GM15510 (cell line): ENCODE measurements around the gene AGMO.

Experiments
- POLR2A ChIP-seq: IDR thresholded peaks from 3 replicates; pipeline ENCODE4 v1.6.1; 2011; ENCODE audit warnings: borderline replicate concordance; ENCODE audit not compliant: insufficient read length; ENCODE audit errors: extremely low read depth

Gene AGMO

DNA sequence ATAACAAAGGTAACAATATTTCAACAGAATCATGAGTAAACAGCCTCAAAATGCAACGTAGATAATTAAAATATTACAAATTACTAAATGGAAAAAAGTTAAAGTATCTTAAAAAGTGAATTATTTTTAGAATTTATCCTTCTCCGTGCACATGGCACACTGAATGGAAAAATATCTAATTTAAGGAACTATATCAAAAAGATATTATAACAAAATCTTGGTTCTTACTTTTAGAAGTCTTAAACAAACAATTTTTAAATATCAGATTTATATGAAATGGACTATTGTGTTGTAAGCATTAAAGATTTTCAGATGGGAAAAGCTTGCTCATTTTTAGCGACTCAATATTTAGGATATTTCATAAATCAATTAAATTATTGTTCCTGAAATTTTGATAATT is 72.0 kb downstream of the AGMO start:
- no peak for TF ChIP-seq POLR2A

DNA sequence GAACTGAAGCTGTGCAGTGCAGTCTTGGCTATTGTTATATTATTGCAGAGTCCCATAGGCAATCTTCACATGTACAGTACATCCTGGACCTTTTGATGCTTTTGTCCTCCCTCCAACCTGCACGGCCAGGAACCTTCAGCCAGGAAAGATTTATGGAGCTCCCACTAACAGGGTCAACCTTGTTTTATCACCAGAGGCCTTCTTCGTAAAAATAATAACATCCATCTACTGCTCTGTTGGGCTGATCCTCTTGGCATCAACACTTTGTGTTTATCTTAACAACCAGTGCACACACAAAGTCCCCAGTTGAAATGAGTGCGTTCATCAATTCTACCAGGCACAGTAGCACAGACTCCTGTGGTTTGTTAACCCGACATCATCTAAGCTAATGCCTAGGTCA is 72.4 kb downstream of the AGMO start:
- no peak for TF ChIP-seq POLR2A

DNA sequence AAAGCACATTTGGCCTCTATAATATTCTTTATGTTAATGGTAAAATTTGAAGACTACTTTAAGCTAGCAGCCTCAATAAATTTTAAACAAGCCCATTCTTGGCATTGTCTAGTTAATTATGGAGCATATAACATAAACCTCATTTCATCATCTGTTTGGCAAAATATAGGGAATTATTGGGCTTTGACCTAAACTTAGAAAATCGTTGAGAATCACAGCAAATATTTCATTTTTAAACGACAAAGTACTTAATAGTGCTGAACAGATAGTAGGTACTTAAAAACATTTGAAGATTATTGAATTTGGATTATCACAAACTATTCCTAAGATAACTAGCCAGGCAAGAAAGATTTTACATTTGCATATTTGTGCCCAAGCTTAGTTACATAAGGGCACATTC is 73.4 kb downstream of the AGMO start:
- no peak for TF ChIP-seq POLR2A

DNA sequence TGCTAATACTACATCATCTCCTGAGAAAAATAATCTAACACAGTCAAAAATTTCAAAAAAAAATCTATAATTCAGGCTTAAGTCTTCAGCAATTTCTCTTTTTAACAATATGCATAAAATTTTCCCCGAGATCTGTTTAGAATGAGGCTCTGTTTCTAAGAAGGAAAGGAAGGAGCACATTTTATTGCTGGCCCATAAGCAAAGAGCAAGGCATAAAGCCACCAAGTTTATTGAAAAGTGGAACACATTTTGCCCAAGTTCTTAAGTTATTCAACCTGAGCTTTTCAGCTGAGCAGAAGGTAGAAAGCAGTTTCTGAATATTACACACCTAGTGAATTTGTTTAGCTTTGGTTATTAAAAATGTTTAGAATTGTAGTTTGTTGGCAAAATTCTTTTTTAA is 73.9 kb downstream of the AGMO start:
- no peak for TF ChIP-seq POLR2A

DNA sequence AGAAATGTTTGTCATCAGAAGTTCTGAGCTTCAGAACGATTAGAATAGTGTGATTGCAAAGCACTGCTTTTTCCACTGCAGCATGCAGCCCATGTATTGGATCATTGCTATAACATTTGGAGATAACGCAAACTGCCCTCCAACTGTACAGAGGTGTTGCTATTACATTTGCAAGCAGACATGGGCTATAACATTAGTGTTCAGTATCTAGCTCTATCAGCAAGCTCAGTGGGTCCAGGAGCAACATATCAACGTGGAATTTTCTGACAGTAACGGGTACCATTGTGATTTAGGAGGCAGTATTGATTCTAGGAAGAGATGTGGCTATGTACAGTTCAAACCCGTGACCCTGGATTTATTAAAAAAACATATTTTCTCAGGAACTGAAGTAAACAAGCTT is 75.8 kb downstream of the AGMO start:
- TF ChIP-seq POLR2A: no peak

DNA sequence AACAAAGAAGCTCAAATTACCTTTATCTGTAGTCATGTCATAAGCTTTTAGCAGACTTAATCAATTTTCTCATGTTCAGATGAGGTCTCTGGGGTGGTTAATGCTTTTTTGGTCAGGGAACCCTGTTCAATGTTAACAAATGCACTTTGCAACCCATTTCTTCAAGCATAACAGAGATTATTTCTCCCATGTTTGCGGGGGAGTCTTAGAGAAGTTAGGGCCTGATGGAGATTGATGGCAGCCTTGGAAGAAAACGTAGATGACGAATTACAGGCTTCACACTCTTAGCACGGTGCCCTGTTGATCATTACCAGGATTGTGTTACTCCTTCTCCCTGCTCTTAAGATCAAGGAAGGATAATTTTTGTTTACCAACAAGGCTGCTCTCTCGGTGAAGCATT is 76.4 kb downstream of the AGMO start:
- no peak for TF ChIP-seq POLR2A

DNA sequence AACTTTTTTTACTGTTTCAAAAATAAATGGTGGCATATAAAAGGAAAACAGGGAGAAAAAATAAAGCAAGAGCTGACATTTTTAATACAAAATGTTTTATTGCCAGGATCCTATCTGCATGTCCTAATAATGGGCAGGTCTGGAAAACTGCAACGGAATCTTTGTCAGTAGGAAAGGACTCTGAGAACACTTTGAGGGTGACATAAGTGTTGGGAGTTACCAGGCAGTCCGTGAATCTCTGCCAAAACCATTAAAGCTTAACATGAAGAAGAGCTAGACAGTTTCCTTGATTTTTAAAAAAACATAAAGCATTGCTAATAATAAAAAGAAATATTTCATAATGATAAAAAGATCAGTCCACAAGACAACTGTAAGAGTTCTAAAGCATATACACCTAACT is 80.7 kb downstream of the AGMO start:
- no peak for TF ChIP-seq POLR2A

DNA sequence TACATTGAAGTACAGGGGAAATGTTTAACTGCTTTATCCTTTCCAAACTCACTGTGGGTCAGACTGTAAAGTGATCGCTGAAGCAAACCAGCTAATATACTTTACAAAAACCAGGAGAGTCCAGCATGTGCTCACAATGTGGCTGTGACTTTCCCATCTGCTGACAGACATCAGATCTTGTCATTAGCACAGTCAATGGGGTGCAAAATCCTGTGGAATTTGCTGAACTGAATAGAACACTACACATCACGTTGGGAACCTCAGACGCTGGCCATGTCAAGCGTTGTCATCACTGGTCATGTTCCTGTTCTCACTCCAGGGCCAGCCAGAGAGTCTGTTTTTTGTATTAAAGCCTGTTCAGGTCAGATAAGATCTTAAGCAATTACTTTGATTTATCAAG is 83.4 kb downstream of the AGMO start:
- TF ChIP-seq POLR2A: no peak

DNA sequence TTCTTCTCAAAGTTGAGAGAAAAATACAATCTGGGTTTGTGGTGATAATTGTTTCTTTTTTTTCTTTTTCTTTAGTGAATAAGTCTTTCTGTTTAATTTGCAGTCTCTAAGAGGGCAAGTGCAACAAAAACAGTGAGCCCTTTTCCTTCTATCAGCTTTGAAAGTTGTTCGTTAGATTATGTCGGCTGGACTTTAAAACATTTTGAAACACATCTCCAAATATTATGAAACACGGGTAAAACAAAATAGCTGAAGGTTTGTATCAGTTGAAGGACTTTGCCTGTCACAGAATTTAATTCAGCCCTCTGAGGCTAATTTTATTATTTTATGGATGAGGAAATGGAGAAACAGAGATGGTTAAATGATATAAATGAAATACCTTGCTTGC is 85.3 kb downstream of the AGMO start:
- no peak for TF ChIP-seq POLR2A

DNA sequence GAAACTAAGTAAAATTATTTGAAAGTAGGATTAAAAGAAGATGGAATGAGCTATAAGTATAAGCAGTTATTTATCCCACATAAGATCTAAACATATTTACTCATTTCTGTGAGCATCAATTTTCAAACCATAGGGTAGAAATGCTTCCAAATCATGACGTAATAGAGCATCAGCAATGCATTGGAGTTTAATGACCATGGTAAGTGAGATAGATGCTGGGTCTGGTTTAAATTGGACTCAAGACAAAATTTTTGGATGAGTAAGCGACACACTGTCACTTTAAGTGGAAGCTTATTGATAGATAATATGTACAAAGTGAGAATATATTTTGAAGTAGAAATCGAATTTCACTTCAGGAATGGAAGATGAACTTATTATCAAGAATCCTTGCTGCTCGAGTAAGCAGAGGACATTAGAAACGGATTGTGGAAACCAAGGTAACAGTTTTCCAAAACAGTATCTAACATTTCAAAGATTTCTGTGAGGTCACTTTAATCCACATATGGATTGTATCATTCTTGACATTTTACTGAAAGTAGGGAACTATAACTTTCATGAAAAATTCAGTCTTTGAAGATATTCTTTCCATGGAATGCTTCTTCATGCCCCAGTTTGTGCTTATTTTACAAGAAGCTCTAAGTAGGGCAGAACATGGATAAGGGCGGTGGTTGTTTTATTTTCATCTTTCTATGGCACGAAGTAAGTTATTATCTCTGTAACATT is 85.8 kb downstream of the AGMO start:
- TF ChIP-seq POLR2A: no peak

DNA sequence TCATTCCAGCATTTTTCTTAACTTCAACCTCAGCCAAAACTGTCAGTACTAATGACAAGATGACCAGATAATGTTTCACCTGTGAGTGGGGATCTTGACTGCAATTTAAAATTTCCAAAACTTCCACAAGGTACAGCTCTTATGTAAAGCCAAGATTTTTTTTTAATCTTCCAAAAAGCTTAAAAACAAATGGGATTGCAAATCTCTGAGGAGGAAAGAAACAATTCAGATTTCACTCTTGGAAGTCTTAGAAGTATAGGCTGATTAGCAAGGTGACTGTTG is 90.2 kb downstream of the AGMO start:
- TF ChIP-seq POLR2A: no peak

DNA sequence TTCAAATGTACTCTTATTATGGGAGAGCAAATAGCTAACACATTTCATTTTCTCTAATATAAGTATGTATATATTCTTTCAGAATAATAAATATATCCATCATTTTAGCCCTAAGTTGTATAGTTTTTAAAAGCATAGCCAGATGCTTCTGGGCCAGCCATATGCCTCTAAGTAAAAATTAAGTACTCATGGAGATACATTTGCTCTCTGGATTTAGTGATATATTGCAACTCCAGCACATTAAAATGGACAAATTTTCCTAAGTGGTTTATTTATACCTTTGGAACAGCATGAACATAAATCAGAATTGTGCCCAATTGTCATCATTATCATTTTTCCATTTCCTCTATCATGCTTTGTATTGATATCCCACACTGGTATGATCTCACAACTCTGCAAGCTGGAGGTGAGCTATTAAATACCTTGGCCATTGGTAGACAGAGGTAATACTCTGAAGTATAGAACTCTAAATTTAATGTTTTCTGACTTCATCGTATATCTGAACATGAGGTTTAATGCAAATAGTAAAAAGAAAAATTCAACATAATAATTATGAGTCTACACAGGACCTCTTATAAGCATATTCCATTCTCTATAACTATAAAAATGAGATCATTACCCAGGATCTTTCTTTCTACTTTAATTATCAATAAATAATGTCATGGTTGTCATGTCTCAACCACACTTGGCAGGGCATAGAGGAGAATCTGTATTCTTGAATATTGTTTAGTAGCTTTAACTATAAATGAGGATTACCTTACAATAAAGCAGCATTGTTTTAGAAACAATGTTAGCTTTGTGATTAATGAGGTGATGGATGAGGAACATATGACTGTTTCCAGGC is 90.8 kb downstream of the AGMO start:
- no peak for TF ChIP-seq POLR2A

DNA sequence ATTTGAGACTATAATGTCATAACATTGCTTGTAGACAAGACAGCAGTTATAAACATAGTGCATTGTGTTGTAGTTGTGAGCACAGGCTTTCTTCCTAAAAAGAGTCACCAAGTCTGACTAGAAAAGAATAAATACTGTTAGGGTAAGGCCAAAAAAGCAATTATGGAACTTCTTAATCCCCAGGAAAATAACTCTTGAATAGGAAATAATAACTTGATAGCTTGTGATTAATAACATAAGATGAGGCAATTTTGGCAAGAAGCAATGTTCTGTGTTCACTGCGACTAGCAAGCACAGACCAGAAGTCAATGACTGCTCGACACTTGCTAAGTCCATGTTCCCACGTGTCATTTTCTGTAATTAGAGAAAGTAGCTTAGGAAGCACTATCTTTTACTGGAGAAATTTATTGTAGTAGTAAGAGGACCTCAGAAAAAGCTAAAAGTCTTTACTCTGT is 97.1 kb downstream of the AGMO start:
- TF ChIP-seq POLR2A: no peak

DNA sequence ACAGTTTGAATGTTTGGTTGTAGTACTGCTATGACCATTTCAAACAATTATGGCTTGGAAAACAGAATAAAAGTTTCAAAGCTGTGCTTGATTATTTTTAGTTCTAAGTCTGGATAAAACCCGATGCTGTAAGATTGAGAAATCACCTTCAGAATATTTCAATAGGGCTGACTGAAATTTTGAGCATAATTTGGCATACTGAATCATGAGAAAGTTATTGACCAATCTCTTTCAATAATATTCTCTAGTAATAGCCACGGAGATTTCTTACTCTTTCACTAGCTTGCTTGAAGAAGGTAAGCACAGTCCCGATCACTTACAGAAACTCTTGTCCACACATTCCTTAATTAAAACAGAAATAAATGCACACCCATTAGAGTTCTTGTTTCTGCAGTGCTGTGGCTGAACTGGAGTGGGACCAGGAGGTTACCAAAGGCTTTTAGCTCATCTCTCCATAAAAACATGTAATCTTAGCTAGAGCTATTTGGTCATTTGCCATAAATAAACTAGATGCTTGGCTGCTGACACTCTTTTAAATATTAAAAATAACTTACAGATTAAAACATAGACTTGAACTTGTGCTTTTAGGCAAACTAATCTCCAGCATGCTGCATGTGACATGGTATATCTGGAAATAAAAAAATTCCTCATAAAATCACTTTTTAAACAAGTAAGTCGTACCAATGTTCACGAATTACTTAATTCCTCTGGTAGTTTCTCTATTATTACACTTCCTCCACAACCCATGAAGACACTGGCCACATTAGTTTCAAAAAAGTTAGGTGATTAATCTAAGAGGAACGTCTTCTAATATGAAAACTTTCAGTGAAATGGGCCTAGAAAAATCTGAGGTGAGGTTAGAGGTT is 97.8 kb downstream of the AGMO start:
- no peak for TF ChIP-seq POLR2A

DNA sequence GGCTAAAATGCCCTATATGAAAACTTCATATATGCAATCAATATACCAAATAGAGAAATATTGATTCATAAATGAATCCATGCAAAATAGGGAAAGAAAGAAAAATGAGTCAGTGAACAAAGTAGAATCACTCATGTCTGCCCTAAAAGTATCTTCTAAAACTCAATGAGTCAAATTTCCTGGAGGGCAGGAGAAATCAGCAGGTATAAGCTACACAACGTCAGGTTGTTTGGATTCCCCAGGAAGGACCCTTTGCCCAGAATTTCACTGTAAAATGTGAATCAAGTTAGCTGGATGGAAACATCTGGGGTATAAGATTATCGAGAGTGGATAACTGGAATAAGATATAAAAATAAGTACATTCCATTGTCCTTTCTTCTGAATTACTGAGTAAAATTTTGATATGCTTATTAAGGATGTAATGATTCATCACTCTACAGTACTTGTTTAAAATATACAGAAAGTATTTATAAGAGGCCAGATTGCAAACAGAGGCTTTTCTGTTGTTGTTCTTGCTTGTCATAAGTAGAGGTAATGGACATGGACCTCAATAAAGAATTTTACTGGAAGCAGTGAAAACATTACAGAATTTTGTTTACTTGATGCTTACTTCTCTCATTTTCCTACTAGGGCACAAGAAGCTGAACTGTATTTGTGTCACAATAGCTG is 99.0 kb downstream of the AGMO start:
- TF ChIP-seq POLR2A: no peak

DNA sequence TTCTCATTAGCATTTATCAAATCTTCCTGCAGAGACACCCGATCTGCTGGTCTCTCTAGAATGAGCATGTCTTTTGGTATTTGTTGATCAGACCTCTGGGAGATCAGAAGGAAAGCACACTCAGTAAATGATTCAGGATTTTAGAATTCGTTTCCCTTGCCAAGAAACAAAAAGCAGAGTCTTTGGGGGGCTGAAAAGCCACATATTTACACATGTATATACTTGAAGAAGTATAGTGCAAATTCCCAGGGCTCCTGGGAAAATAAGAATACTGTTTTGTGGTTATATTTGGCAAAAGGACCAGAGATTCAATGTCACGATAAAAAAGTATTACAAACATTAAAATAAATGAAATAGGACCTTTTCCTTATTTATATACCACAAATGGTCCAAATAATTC is 100.2 kb downstream of the AGMO start:
- TF ChIP-seq POLR2A: no peak
